GM13977 (cell line): Measurements from ENCODE around the gene FCHSD1.

Source experiments
- DNase-seq: peaks from one replicate; pipeline ENCODE4 v3.0.0; 2012; ENCODE audit warnings: low spot score
- in situ Hi-C: fragments of 300-500 bp; cut with MboI; formaldehyde crosslinking; loops from one replicate; pipeline ENCODE4 v1.12.0; 2022; ENCODE audit warnings: low sequenced_read_pairs, low pct_unique_long_range_greater_than_20kb, mixed read lengths, inconsistent platforms; ENCODE audit not compliant: unreplicated experiment
- TF ChIP-seq, protein P1 (sequence below): IDR thresholded peaks from 2 replicates; pipeline ENCODE4 v1.5.1; 2012; ENCODE audit warnings: mild to moderate bottlenecking, control low read depth; ENCODE audit not compliant: insufficient read depth; ENCODE audit errors: extremely low read depth, missing control alignments

FCHSD1 gene

DNA sequence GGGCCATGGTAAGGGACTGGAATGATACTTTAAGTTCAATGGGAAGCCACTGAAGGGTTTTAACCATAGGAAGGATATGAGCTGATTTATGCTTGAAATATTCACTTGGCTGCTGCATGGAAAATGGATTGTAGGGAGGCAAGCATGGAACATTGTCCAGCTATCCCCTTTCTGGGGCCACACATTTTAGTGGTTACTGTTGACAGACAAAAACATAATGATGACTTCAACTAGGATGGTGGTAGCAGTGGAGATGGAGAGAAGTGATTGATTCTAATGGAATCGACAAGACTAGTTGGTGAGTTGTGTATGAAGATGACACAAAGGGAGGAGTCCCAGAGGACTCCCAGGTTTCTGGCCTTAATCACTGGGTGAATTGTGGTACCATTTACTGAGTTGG lies 6.2 kb upstream of the FCHSD1 start:
- TF ChIP-seq, protein P1, sequence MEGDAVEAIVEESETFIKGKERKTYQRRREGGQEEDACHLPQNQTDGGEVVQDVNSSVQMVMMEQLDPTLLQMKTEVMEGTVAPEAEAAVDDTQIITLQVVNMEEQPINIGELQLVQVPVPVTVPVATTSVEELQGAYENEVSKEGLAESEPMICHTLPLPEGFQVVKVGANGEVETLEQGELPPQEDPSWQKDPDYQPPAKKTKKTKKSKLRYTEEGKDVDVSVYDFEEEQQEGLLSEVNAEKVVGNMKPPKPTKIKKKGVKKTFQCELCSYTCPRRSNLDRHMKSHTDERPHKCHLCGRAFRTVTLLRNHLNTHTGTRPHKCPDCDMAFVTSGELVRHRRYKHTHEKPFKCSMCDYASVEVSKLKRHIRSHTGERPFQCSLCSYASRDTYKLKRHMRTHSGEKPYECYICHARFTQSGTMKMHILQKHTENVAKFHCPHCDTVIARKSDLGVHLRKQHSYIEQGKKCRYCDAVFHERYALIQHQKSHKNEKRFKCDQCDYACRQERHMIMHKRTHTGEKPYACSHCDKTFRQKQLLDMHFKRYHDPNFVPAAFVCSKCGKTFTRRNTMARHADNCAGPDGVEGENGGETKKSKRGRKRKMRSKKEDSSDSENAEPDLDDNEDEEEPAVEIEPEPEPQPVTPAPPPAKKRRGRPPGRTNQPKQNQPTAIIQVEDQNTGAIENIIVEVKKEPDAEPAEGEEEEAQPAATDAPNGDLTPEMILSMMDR = no peak
- DNase-seq = no peak
- in situ Hi-C loops = no loop called here

DNA sequence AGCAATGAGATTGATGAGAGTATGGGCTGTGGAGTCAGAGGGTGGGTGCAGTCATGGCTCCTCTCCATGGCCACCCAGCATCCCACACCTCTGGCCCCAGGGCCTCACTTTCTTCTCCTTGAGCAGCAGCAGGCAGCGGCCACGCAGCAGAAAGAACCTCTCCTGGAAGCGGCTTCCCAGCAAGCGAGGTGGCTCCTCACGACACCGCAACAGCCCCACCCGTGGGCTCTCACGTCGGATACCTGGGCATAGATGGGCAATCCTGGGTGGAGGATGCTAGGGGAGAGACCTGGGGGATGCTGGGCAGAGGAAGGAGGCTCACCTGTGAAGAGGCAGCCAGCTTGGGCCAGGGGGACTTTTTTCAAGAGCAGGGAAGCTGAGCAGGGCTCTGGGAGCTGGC lies 5.2 kb upstream of the FCHSD1 start:
- TF ChIP-seq, protein P1 = no peak
- in situ Hi-C loops = no loop called here
- no peak for DNase-seq

DNA sequence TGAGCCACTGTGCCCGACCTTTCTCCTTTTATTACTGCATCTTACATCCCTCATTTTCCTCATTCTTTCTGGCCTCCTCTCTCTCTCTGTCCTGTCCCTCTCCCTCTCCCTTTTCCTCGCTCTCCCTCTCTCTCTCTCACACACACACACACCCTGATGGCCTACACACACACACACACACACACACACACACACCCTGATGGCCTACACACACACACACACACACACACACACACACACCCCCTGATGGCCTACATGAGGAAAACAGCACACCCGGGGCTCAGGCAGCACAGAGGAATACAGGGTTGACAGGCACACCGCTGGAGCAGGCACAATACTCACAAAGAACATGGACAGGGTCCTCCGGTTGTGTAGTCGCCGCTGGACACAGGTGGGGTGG lies 3.8 kb upstream of the FCHSD1 start:
- no peak for DNase-seq
- in situ Hi-C loops = no loop called here

DNA sequence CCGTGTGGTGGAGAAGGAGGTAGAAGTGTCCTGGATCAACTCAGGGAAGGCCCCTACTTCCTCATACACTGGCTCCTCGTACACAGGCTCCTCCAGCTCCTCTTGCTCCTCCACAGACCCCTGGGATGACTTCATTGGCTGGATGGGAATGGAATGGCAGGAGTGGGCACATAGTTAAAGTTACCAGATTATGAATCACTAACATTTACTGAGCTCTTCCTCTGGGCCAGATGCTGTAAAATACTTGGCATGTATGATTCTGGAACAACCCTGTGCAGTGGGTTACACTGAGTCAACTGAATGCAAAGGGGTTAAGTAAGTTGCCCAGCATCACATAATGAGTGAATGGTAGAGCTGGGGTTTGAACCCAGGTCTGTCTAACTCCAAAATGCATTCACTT lies 3.1 kb upstream of the FCHSD1 start:
- DNase-seq = no peak
- in situ Hi-C loops = no loop called here
- TF ChIP-seq, protein P1 = no peak

More for the DNA sequence above, 3.8 kb upstream of the FCHSD1 start:
- TF ChIP-seq, protein P1 = no peak

DNA sequence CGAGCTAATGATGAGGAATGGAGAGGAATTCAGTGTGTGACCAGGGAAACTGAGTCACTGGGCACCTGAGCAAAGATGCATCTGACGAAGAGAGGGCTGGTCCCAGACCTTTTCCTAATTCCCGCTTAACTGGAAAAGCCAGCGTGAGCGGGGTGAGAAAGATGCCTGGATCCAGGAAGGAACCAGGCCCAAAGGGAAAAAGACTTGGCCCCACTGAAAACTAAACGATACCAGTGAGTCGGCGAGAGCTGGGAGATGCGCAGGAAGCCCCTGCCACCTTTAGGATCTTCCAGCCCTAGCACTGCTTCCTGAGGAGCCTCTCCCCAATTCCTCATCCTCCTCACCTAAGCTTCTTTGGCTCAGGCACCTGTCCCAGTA lies 499 bp upstream of the FCHSD1 start:
- in situ Hi-C loops = no loop called here
- DNase-seq = no peak

DNA sequence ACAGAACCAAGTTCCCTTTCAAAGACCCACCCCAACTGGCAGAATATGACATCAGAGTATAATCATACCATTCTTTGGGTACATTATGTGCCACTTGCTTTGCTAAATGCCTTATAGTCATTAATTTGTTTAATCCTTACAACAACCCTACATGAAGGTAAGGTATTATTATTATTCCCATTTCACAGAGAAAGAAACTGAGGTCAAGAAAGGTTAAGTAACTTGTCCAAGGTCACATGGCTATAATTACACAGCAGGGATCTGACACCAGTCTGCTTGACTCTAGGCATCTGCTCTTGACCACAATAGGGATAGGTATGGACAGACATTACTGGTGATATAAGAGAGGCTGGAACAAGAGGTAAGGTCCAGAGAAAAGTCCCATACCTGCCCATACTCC lies 1.2 kb downstream of the FCHSD1 start:
- in situ Hi-C loops = no loop called here
- no peak for DNase-seq
- TF ChIP-seq, protein P1 = no peak

More for the DNA sequence above, 499 bp upstream of the FCHSD1 start:
- TF ChIP-seq, protein P1 = no peak

DNA sequence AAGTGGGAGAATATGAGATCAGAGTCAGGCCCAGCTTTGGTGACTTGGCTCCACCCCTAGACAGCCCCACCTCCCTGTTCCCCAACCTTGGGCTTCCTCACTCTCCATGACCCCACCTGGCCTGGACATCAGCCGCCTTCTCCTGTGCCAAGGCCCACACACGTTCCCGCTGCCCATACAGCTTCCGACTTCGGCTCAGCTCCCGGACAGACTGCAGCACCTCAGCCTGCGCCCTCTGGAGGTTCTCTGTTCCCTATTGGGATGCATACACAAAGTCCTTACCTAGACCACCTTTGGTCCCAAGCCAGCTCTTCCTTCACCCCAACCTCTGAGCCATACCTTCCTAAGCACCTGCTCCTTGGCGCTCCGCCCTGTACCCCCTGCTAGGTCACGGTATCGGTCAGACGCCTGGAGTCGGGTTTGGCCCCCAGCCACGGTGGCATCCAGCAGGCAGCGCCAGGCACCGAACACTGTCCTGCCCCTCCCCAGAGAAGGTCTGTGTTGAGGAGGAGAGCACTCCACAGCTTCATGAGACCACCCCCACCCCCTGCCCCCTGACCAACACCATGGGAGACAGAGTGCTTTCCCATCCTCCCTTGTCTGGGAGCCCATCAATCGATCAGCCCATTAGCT lies 2.0 kb downstream of the FCHSD1 start:
- TF ChIP-seq, protein P1 = no peak
- no peak for DNase-seq
- in situ Hi-C loops = no loop called here
